GM19239 (cell line): ENCODE data around the gene DIDO1.
"Not testable (repeated sequence)": the region's sequence is repeated elsewhere in the genome, so short reads cannot be mapped to it uniquely, and the experiment has no call there.

ENCODE experiments used
- DNase-seq: peaks from one replicate; pipeline ENCODE4 v3.0.0; 2011; ENCODE audit warnings: low spot score; ENCODE audit not compliant: insufficient read length
- FAIRE-seq: peaks from 2 replicates; lab custom pipeline; 2011; peaks lifted over from hg19 to GRCh38; lab: Jason Lieb, UNC

DIDO1 gene

DNA sequence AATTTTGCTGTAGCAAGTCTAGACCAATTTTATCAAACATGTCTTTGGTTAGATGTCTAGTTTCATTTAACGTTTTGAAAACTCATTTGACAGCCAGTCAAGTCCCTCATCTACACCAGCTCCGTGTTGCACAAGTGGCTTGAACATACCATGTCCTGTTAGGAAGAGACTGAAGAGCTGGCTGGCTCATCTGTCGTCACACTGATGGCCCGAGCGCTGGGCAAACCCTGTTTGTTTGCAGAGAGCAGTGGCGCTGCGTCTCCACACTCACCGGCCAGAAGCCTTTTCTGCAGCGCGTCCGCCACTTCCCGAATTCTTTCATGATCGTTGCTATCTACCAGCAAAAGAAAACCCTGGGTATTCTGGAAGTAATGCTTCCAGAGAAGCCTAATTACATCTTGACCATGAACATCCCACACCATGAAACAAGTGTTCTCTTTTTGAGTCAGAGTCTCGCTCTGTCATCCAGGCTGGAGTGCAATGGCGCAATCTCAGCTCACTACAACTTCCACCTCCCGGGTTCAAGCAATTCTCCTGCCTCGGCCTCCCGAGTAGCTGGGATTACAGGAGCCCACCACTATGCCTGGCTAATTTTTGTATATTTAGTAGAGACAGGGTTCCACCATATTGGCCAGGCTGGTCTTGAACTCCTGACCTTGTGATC, 54.0 kb downstream of the DIDO1 start:
- no peak for FAIRE-seq
- DNase-seq: no peak

DNA sequence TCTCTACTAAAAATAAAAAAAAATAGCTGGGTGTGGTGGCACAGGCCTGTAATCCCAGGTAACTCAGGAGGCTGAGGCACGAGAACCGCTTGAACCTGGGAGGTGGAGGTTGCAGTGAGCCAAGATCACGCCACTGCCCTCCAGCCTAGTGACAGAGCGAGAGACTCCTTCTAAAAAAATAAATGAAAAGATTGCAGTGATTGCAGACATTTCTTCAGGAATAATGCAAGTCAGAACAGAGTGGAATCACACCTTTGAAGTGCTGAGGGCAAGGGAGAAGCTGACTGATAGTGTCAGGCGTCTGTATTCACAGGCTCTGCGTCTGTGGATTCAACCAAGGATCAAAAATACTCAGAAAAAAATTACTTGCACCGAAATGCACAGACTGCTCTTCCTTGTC, 62.1 kb downstream of the DIDO1 start:
- FAIRE-seq (no peak), DNase-seq (no peak)

DNA sequence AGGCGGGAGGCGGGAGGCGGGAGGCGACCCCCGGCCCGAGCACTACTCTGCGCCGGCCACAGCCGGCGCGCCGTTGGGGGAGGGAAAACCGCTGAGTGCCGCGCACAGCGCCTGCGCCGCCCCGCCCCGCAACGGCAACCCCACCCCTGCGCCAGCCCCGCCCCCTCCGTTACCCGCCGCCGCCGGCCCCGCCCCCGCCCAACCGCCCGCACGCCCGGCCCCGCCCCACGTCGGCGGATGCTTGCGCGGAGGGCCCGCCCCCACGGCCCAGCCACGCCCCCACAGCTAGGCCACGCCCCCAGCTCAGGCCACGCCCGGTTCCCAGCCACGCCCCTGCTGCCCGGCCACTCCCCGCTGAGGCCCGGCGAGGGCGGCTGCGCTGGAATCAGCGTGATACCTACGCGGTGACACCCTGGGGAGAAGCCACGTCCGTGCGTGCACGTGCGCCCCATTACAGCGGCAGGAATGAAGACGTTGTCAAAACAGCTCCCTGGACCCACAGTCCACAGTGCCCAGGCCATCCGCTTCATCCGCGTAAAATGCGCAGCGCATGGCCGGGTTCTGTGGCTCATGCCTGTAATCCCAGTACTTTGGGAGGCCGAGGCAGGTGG, 64.5 kb downstream of the DIDO1 start, which contains the start of gene TCFL5:
Gene TCFL5 (minus strand): TSS at position 97 of the 611 bp plus-strand sequence. CDS start 152 bp downstream, outside the sequence.
- DNase-seq: peak; percentile 94
- no peak for FAIRE-seq

DNA sequence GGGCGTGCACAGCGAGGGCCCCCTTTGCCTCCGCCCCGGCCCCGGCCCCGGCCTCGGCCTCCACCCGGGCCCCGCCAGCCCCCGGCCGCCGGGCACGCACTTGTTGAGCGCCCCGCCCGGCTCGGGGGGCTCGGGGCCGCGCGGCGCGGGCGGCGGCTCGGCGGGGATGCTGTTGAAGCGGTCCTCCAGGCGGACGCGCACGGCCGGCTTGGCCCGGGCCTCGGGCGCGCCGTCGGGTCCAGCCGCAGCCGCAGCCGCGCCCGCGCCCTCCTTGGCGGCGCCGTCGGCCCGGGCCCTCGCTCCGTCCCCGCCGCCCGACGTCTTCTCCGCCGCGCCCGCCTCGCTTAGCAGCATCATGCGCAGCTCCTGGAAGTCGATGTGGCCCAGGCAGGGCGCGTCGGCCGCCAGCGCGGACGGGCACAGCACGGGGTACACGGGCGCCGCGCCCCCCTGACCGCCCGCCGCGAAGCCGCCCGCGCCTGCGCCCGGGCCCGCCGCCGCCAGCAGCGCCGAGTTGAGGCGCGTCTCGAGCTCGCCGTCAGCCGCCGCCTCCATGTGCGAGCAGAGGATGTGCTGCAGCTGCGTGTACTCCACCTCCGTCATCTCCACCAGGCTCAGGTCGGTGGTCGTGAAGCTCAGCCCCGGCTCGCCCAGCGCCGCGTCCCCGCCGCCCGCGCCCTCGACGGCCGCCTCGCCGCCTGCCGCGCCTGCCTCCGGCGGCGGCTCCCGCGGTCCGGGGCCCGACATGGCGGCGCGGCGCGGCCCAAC, 65.2 kb downstream of the DIDO1 start:
- no peak for DNase-seq
- no peak for FAIRE-seq

DNA sequence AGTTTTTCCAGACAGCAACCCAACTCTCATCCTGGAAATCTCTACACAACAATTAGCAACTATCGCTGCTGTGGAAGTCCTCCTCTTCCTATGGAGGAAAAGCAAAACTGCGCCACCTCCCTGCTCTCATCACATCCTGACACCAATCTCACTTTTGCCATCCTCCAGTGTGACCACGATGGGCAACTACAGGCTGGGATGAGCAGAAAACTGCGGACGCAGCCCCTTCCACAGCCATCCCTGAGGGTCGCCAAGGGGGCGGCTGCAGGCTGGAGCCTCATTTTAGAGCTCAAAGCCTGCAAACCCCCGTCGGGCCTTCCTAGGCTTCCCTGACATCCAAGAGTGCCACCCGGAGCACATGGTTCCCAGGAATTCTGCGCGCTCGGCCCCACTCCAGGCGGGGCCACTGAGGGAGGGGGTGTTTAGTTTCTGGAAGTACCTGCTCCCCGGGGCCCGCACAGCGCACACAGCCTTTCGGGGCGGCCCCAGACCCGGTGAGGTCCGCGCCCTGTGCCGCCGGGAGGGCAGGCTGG, 65.8 kb downstream of the DIDO1 start:
- DNase-seq (no peak), FAIRE-seq (no peak)

DNA sequence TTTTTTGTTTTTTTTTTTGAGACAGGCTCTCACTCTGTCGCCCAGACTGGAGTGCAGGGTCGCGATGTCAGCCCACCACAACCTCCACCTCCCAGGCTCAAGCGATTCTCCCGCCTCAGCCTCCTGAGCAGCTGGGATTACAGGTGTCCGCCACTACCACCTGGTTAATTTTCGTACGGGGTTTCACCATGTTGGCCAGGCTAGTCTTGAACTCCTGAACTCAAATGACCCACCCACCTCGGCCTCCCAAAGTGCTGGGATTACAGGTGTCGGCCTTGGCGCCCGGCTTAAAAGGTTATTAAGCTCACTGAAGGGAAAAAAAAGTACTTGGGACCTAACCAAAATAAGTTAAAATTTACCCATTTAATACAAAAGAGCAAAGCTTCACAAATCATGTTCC, 66.6 kb downstream of the DIDO1 start:
- FAIRE-seq: no peak
- DNase-seq: no peak

DNA sequence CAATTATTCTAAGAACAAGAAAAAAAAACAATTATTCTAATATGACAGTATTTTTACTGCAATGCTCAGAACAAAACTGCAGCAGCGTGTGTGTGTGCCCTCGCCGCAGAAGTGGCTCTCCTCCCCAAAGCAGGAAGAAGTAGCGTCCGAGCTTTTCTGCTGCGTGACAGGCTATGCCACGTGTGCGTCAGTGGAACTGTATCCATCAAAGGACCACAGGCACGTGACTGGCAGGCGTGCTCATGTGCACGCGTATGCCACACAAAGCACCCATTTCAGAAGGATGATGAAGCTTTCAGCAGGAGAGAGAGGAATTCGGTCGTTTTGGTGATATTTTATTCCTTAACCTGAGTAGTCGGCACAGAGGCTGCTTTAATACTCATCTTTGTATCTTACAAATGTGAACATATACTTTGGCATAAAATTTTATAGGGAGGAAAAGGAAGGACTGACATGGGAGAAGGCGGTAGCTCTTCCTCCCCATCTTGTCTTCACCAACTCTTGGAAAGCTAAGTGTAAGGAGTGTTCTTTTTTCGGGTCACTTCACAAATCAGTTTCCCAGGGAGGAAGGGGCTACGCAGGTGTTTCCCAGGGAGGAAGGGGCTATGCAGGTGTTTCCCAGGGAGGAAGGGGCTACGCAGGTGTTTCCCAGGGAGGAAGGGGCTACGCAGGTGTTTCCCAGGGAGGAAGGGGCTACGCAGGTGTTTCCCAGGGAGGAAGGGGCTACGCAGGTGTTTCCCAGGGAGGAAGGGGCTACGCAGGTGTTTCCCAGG, 68.1 kb downstream of the DIDO1 start:
- FAIRE-seq: no peak

DNA sequence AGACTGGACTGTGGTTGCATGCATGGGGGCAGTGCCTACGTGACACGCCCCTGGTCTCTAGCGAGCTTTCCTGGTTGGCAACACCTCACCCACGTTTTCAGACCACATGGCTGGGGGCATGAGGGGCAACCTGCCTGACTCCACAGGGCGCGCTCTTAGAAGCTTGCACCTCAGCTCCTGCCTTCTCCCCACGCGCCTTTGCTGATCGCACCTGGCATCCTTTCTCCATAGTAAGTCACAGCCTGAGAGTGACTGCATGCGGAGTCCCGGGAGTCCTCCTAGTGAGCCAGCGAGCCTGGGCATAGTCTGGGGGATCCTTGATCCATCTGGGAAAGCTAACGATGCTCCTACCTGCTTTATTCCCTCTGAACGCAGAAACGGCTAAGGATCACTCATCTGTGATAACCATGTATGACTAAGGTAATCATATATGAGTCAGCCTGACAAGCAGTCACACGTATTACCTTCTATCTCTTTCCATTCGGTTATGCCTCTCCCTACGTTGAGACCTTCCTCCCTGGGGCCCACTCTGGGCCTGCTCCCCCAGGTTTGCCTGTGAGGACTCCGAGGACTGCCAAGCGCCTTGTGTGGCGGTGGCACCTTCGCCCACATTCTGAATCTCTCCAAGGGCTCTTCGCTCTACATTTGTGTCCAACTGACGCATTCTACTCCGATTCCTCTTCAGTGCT, 69.2 kb downstream of the DIDO1 start:
- DNase-seq (no peak), FAIRE-seq (no peak)

More for the DNA sequence above, 68.1 kb downstream of the DIDO1 start:
- DNase-seq: no peak

DNA sequence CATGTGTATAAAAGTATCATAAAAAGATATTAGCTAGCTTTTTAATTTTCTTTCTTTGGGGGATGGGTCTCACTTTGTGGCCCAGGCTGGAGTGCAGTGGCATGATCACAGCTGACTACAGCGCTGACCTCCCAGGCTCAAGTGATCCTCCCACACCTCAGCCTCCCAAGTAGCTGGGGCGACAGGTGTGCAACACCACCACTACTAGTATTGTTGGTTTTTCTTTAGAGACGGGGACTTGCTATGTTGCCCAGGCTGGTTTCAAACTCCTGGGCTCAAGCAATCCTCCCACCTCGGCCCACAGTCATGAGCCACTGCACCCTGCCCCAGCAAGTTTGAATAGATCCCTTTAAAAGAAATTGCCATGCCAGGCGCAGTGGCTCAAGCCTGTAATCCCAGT, 71.2 kb downstream of the DIDO1 start:
- DNase-seq (no peak), FAIRE-seq (no peak)

DNA sequence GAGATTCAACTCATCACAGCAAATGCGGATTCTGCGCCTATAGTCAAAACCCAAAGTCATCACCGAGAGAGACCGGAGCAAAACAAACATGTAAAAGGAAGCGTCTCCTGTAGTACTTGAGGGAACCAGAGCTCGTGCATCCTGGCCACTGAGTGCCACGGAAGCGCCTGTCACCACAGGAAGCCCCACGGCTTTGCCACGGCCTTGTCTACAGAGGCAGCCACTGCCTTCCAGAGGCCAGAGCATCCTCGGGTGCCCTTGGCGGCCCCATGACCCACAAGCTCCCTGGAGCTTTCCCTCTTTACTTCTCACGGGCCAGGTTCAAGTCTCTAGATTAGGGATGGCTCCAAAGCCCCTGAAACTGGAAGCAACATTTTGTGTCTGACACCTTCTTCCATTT, 72.2 kb downstream of the DIDO1 start:
- no peak for FAIRE-seq
- no peak for DNase-seq

DNA sequence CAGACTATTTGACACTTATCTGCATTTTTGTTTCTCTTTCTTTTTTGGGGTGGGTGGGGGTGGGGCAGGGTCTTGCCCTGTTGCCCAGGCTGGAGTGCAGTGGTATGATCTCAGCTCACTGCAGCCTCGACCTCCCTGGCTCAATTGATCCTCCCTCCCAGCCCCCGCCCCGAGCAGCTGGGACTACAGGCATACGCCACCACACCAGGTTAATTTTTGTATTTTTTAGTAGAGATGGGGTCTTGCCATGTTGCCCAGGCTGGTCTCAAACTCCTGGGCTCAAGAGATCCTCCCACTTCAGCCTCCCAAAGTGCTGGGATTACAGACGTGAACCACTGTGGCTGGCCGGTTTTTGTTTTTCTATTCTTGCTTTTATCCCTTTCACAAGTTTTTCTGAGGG, 73.0 kb downstream of the DIDO1 start:
- FAIRE-seq, DNase-seq: not testable (repeated sequence)

DNA sequence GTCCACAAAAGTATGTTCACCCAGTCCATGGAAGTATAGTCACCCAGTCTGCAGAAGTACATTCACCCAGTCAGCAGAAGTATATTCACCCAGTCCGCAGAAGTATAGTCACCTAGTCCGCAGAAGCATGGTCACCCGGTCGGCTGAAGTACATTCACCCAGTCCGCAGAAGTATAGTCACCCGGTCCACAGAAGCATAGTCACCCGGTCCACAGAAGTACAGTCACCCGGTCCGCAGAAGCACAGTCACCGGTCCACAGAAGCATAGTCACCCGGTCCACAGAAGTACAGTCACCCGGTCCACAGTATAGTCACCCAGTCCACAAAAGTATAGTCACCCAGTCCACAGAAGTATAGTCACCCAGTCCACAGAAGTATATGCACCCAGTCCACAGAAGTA, 73.5 kb downstream of the DIDO1 start:
- no peak for FAIRE-seq
- no peak for DNase-seq

DNA sequence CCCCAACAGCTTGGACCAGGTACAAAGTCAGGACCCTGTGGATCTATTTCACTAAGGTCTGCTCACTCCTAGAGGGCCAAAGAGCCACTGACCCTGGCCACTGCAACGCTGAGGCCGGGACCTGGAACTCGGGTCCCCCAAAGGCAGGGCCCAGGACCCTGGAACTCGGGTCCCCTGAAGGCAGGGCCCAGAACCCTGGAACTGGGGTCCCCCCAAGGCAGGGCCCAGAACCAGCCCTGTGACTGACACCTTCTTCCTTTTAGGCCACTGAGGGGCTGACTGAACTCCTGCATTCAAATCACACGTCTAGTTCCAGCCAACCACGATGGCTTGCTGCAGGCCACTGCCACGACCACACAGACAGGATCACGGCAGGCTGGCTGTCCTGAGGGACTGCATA, 74.1 kb downstream of the DIDO1 start:
- no peak for FAIRE-seq
- DNase-seq: no peak

DNA sequence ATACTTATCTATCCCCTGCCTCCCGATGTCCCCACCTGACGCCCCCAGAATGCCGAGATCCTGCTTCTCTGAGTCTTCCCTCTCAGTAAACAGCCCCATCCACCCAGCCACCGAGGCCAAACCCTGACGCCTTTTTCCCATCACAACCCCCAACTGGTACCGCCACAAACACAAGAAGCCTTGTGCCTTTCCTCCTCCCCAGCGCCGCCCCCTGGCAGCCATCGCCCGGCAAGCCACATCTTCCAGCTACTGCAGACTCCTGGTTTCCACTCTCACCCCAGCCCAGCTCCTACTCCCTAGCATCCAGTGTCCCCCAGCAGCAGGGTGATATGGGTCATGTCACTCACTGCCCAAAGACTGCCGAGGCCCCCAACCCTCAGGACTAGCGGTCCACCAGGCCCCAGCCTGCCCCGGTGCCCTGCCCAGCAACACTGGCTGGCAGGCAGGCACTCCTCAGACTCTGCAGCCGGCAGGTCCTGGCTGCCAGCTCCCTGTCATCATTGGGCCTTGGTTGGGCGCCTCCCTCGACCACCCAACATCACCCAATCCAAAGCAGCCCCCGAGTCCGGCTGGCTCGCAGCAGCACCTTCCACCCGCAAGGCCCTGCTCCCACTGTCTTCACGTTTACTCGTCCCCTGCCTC, 75.9 kb downstream of the DIDO1 start:
- DNase-seq (no peak), FAIRE-seq (no peak)

DNA sequence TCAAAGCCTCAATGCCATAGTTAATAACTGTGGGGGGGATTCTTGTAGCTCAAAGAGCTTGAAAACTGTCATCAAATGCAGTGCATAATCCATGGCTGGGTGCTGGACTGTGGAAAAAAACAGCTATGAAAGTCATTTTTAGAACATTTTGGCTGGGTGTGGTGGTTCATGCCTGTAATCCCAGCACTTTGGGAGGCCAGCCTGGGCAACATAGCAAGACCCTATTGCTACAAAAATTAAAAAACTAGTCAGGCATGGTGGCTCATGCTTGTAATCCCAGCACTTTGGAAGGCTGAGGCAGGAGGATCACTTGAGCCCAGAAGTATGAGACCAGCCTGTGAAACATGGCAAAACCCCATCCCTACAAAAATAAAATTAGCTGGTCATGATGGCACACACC, 76.9 kb downstream of the DIDO1 start:
- no peak for DNase-seq
- FAIRE-seq: no peak

DNA sequence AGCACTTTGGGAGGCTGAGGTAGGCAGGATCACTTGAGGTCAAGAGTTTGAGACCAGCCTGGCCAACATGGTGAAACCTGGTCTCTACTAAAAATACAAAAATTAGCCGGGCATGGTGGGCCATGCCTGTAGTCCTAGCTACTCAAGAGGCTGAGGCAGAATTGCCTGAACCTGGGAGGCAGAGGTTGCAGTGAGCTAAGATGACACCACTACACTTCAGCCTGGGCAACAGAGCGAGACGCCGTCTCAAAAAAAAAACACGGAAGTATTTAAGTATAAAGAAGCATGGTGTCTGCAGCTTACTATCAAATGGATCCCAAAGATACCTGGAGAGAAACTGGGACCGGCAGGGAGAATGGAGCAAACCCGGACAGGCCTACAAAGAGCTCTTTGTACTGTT, 77.4 kb downstream of the DIDO1 start:
- FAIRE-seq, DNase-seq: not testable (repeated sequence)

DNA sequence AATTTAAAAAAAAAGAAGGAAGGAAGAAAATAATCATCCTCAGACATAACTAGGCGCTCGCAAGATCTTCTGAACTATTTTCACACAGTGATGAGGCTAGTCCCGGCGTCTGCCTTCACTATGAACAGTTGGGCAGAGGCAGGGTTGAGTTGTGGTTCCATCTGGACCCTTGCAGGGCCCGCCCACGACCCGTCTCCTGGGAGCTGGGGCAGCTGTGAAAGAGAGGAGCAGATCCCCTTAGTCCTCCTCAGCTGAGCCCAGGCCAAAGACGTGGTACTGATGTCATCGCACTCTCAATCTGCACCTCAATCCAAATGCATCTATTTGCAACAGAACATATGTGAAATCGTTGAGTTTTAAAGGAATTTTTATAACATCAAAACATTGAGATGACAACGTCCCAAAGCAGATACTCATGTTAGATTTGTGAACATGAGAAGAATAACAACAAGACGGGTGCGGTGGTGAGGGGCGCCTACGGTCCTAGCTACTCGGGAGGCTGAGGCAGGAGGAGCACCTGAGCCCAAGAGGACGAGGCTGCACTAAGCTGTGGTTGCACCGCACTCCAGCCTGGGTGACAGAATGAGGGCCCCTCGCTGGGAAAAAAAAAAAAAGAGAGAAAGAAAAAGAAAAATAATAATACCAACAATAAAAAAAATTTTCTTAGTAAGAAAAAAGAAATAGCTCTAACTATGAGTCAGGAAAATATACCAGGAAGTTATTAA, 80.0 kb downstream of the DIDO1 start:
- FAIRE-seq (no peak), DNase-seq (no peak)

DNA sequence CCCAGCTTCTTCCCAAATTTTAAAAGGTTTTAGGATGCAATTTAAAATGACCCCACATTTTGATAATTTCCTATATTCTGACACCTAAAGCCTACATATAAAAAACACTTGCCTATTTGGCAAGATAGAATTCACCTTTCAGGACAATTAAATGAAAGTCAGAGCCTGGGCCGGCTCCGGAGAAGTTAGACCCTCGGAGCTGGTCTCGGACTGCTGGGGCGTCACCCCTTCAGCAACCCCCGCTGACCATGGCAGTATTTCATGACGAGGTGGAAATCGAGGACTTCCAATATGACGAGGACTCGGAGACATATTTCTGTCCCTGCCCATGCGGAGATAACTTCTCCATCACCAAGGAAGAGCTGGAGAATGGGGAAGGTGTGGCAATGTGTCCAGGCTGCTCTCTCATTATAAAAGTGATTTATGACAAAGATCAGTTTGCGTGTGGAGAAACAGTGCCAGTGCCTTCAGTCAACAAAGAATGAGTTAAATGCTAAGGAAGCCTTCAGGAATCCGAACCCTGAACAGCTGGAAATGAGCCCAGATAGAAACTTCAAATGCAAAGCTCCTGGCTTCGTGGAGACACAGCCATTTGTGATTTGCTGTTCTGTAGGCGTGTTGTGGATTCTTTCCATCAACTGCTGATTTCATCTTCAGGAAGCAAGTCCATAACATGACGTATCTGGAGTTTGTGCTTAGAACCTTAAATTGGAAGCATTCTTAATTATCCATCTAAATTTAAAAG, 80.7 kb downstream of the DIDO1 start:
- DNase-seq (no peak), FAIRE-seq (no peak)
